ENCODE data around the gene LRRC4C. TPM values are rescaled to one million over a fixed set of nuclear protein-coding genes. Genes with fewer than 3 reads are reported as not detected.

Gene LRRC4C
- total and polyA plus RNA-seq, 4 donors: 0.33 to 5.3 (median 0.43) TPM

DNA sequence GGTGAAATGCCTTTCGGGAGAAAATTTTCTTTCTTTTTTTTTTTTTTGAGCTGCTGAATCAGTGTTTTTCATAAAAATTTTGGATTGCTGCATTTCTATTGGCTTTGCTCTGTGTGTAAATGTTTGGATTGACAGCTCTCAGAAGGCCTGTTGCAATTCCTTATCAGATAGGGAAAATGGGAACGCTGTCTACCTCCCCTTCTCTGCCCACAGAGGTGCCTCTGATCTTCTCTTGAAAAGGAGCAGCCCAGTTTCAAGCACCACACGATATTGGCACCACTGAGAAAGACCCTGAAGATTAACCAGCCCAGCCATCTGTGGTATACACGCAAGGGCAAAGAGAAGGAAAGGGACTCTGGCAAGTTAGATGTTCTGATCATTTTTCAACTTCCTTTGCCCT lies 1272.2 kb downstream of the LRRC4C start:
- Histone ChIP-seq H3K9me3 (ENCODE audit: control insufficient read depth in 4 of 4, insufficient read depth in 3 of 4, low read length in 3 of 4) (no peaks in the 10 kb centered on the region), H3K27me3 (ENCODE audit: control insufficient read depth in 3 of 3, insufficient read depth in 3 of 3, low read length in 2 of 3) (no peaks in the 10 kb centered on the region), H3K4me1 (ENCODE audit: control insufficient read depth in 5 of 5, insufficient read depth in 5 of 5, low read length in 5 of 5) (peaks cover 0 to 15% (median 0%) of the 10 kb centered on the region in 5 donors), H3K27ac (ENCODE audit: low read depth in 1 of 2, low read length in 1 of 2) (no peak overlapping the region), H3K36me3 (ENCODE audit: control insufficient read depth in 4 of 4, insufficient read depth in 4 of 4, low read length in 4 of 4) (no peaks in the 10 kb centered on the region), H3K9ac (ENCODE audit: insufficient read depth in 1 of 2, low read length in 2 of 2) (no peak overlapping the region), H3K4me3 (no peak overlapping the region)
- DNase-seq (no peak), ATAC-seq (ENCODE audit: insufficient read depth, low FRiP score) (no peak)
- WGBS, 2 donors: 54 to 66% methylated on average over 4 of the region's 4 CpGs
- TF ChIP-seq, protein P1, sequence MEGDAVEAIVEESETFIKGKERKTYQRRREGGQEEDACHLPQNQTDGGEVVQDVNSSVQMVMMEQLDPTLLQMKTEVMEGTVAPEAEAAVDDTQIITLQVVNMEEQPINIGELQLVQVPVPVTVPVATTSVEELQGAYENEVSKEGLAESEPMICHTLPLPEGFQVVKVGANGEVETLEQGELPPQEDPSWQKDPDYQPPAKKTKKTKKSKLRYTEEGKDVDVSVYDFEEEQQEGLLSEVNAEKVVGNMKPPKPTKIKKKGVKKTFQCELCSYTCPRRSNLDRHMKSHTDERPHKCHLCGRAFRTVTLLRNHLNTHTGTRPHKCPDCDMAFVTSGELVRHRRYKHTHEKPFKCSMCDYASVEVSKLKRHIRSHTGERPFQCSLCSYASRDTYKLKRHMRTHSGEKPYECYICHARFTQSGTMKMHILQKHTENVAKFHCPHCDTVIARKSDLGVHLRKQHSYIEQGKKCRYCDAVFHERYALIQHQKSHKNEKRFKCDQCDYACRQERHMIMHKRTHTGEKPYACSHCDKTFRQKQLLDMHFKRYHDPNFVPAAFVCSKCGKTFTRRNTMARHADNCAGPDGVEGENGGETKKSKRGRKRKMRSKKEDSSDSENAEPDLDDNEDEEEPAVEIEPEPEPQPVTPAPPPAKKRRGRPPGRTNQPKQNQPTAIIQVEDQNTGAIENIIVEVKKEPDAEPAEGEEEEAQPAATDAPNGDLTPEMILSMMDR (IDR thresholded peaks at IDR 0.05; ENCODE audit: control extremely low read depth, extremely low read depth): no peak

DNA sequence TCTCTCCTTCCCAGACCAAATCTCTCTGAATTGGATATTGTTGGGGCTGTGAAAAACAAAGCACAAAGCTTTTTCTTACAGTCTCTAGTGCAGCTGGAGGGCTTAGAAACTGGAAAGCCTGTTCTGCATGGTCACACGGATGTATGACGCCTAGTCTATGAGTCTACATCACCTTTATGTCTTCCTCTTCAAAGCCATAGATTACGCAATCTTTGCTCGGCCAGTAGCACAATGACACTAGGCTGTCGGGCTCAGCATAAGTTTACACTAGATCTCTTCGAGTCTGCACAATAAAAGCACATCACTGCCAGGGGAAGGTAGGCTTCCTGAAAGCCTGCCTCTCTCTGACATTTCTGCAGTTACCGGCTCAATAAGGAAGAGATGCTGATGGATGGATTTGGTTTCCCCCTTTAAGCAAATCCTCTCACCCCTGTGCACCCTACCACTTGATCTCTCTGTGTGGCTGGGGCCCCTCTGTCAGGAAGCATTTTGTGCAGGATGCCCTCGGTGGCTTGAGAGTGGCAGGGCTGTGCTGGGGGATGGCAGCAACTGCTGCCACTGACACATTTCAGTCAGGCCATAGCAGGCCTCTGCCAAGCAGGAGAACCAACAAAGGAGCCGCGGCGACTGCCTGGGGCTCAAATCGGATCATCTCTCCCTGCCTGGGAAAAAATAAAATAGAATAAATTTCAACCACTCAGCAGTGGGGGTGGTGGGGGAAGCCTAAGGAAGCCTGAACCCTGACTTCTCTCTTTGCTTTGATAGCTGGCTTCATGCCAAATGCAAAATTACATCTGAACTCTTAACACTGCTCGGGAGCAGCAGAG lies 1272.8 kb downstream of the LRRC4C start:
- ATAC-seq (ENCODE audit: insufficient read depth, low FRiP score) (no peak), DNase-seq (peak; percentile 29 to 72 (median 43))
- Histone ChIP-seq H3K27me3 (ENCODE audit: control insufficient read depth in 3 of 3, insufficient read depth in 3 of 3, low read length in 2 of 3) (no peaks in the 10 kb centered on the region), H3K9me3 (ENCODE audit: control insufficient read depth in 4 of 4, insufficient read depth in 3 of 4, low read length in 3 of 4) (no peaks in the 10 kb centered on the region), H3K36me3 (ENCODE audit: control insufficient read depth in 4 of 4, insufficient read depth in 4 of 4, low read length in 4 of 4) (no peaks in the 10 kb centered on the region), H3K4me1 (ENCODE audit: control insufficient read depth in 5 of 5, insufficient read depth in 5 of 5, low read length in 5 of 5) (peaks cover 0 to 15% (median 0%) of the 10 kb centered on the region in 5 donors), H3K4me3 (no peak overlapping the region), H3K9ac (ENCODE audit: insufficient read depth in 1 of 2, low read length in 2 of 2) (no peak overlapping the region), H3K27ac (ENCODE audit: low read depth in 1 of 2, low read length in 1 of 2) (no peak overlapping the region)
- TF ChIP-seq, protein P1 (IDR thresholded peaks at IDR 0.05; ENCODE audit: control extremely low read depth, extremely low read depth): no peak
- WGBS, 2 donors: 48 to 62% methylated on average over 13 of the region's 13 CpGs

DNA sequence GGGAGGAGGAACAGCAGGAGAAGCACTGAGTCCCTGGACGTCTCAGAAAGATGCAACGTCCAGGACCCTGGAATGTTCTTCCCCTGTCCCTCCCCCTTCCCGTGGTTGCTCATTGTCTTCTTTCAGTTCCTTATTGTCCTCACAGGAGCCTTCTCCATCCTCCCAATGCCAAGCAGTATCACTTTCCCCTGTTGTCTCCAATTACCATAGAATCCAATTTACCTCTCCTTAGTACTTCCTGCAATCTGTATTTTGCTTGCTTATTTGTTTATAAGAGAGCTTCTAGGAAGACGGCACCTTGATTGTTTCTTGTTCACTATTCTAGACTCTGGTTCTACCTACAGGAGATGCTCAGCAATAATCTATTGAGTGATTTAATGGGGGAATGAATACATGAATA lies 1273.7 kb downstream of the LRRC4C start:
- Histone ChIP-seq H3K27me3 (ENCODE audit: control insufficient read depth in 3 of 3, insufficient read depth in 3 of 3, low read length in 2 of 3) (no peaks in the 10 kb centered on the region), H3K4me1 (ENCODE audit: control insufficient read depth in 5 of 5, insufficient read depth in 5 of 5, low read length in 5 of 5) (peaks cover 0 to 15% (median 0%) of the 10 kb centered on the region in 5 donors), H3K9me3 (ENCODE audit: control insufficient read depth in 4 of 4, insufficient read depth in 3 of 4, low read length in 3 of 4) (no peaks in the 10 kb centered on the region), H3K36me3 (ENCODE audit: control insufficient read depth in 4 of 4, insufficient read depth in 4 of 4, low read length in 4 of 4) (no peaks in the 10 kb centered on the region), H3K9ac (ENCODE audit: insufficient read depth in 1 of 2, low read length in 2 of 2) (no peak overlapping the region), H3K27ac (ENCODE audit: low read depth in 1 of 2, low read length in 1 of 2) (no peak overlapping the region), H3K4me3 (no peak overlapping the region)
- DNase-seq: no peak
- 69 to 73% methylated on average over 4 of the region's 4 CpGs for WGBS, 2 donors
- TF ChIP-seq, protein P1 (IDR thresholded peaks at IDR 0.05; ENCODE audit: control extremely low read depth, extremely low read depth): no peak
- no peak for ATAC-seq (ENCODE audit: insufficient read depth, low FRiP score)

Data from lung (tissue), 12 donors.